ENCODE measurements around the gene PLCB3.

The PLCB3 gene

DNA sequence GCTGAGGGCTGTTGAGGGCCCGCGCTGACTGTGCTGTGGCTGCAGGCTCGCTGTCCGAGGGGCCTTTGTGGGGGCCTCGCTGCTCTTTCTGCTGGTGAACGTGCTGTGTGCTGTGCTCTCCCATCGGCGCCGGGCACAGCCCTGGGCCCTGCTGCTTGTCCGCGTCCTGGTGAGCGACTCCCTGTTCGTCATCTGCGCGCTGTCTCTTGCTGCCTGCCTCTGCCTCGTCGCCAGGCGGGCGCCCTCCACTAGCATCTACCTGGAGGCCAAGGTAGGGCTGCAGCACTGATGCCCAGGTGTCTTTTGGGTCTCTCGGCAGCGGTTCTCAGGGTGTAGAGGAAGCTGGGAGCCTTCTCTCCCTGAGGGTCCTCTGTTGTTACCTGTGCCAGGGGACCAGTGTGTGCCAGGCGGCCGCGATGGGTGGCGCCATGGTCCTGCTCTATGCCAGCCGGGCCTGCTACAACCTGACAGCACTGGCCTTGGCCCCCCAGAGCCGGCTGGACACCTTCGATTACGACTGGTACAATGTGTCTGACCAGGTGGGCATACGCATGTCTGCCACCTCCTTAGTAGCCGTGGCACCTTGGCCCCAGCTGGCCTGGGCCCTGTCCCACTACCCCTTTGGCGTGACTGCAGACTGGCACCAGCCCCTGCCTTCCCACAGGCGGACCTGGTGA lies 36.5 kb downstream of the PLCB3 start:
- no peak for DNase-seq (ENCODE audit: low read depth)

DNA sequence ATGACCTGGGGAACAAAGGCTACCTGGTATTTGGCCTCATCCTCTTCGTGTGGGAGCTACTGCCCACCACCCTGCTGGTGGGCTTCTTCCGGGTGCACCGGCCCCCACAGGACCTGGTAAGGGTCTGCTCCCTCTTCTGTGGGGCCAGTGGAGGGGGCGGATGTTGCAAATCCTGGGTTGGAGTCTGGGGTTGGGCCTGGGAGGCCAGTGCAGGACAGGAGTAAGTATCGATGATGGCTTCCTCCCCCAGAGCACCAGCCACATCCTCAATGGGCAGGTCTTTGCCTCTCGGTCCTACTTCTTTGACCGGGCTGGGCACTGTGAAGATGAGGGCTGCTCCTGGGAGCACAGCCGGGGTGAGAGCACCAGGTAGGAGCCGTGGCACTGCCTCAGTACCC lies 37.0 kb downstream of the PLCB3 start:
- DNase-seq (ENCODE audit: low read depth), result no peak

DNA sequence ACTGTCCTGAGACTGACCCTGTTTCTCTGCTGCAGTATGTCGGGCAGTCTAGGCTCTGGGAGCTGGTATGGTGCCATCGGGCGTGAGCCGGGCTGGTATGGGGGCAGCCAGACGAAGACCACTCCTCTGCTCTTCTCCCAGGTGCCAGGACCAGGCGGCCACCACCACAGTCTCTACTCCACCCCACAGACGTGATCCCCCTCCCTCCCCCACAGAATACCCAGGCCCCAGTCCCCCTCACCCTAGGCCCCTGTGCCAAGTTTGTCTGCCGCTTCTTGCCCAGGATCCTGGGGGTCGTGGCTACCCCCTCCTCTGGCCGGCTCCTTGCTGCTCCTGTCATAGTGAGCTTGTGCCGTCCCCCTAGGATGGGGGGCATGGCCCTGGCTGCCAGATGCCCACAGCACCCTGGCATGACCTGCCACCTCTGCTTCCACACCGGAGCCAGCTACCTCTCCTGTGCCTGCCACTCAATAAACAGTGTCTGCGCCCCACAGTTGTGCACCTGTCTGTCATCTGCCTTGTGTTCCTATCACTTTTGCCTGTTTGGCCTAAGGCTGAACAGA lies 37.8 kb downstream of the PLCB3 start:
- DNase-seq (ENCODE audit: low read depth), result no peak

GRCh38 chr11:64290352-64291261 lies 39.3 kb downstream of the PLCB3 start:
- no peak for DNase-seq (ENCODE audit: low read depth)

GRCh38 chr11:64291262-64291751 lies 40.0 kb downstream of the PLCB3 start, which contains the start of gene KCNK4:
Gene KCNK4, plus strand, starts transcription at chr11:64291302. Its CDS starts 1,717 bp downstream, at chr11:64293019.
- no peak for DNase-seq (ENCODE audit: low read depth)

GRCh38 chr11:64291752-64292459 lies 40.6 kb downstream of the PLCB3 start:
- no peak for DNase-seq (ENCODE audit: low read depth)

GRCh38 chr11:64292460-64293254 lies 41.3 kb downstream of the PLCB3 start:
- DNase-seq (ENCODE audit: low read depth), result no peak

GRCh38 chr11:64294774-64295173 lies 43.4 kb downstream of the PLCB3 start:
- DNase-seq (ENCODE audit: low read depth), result no peak

DNA sequence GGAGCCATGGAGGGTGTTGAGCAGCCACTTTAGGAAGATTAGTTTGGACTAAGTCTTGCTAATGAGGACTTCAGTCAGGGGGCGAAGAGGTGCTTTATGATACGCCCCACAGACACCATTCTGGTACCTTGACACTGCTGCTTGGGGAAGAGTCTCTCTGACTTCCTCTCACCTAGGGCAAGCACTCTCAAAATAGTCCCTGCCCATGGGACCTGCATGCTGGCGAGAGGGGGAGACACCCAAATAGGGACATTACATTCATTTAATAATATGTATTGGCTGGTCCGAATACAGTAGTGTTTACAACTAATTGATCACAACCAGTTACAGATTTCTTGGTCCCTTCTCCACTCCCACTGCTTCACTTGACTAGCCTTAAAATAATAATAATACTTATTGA lies 44.4 kb downstream of the PLCB3 start:
- DNase-seq (ENCODE audit: low read depth), result no peak

DNA sequence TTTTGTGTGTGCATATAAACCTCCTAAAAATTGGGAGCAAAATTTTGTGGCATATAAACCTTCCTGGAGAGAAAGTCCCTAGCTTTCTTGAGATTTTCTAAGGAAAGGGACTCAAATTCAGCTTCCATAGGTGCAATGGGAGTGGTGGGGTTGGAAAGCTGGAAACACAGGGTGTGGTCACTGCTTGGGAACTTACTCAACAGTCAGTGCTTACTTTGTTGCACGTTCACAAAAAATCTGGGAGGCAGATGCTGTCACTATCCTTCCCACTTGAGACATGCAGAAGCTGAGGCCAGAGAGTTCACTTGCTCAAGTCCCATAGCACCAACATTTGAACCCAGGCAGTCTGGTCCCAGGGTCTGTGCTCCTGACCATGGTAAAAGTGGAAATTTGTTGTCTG lies 44.9 kb downstream of the PLCB3 start:
- DNase-seq (ENCODE audit: low read depth), result no peak

GRCh38 chr11:64296830-64297698 lies 45.7 kb downstream of the PLCB3 start:
- DNase-seq (ENCODE audit: low read depth), result no peak

- no peak for DNase-seq (ENCODE audit: low read depth)
Observed at GRCh38 chr11:64297699-64298358, 46.5 kb downstream of the PLCB3 start.

- no peak for DNase-seq (ENCODE audit: low read depth)
Observed at GRCh38 chr11:64298966-64299846, 47.9 kb downstream of the PLCB3 start.

DNA sequence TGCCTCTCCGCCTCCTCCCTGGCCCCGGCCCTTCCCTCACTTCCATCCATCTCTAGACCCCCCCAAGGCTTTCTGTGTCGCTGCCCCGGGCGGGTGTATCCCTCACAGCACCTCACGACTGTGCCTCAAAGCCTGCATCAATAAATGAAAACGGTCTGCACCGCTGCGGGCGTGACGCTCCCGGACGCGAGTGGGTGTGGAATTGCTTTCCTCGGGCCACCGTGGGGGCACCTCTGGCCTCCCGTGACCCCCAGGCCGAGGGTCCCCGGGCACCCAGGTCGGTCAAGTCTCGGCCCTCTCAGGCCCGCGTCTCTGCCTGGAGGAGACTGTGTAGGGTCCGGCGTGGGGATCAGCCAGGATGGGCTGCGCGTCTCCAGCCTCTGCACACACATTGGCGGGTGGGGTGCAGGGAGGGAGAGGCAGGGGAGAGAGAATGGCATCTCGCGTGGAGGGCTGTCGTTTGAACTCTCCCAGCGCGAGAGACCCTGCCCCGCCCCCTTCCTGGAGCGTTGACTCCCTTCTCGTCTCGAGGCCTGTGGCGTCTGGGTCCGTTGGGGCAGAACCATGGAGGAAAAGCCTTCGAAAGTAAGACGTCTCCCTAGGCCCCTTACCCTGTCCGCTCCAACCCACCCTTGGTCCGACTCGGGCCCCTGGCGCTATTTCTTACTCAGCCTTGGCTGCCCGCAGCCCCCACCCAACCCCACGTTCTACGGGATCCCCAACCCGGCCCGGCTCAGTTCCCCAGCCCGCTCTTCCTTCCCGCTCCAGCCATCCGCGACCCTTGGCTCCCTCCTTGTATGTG lies 48.7 kb downstream of the PLCB3 start, which contains the start of gene CATSPERZ:
TSS of gene CATSPERZ (plus strand) at position 512 of the 802 bp plus-strand sequence. CDS start at position 565, 53 bp downstream.
- DNase-seq (ENCODE audit: low read depth), result no peak

DNA sequence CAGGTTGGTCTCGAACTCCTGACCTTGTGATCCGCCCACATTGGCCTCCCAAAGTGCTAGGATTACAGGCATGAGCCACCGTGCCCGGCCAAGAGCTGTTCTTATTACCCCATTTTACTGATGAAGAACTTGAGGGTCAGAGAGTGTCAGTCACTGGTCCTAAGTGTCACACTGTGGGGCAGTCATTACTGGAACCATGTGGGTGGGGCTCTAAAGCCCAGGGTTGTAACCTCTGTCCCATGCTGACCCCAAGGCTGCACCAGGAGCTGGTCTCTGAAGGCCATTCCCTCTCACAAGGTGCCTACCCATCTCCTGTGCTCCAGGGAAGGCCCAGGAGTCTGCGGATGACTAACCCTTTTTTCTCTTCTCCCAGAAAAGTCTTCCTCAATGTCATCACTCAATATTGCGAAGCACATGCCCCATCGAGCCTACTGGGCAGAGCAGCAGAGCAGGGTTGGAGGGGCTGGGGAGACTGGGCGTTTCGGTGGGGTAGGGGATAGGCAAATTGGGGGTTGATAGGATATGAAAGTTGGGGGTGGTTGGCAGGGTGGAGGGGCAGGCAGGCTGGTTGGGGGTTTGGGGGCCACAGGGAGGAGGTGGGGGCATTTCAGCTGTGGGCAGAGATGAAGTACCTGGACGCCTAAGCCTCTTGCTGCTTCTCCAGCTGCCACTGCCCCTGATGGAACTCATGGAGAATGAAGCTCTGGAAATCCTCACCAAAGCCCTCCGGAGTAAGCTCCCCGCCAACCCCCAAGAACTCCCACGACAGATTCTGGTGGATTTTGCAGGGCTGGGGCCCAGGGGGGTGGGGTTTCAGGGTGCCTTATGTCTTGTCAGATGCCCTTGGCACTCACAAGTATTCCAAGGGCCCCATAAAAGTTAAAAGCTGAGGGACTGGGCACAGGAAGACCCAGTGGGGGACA lies 52.0 kb downstream of the PLCB3 start:
- DNase-seq (ENCODE audit: low read depth), result no peak

- no peak for DNase-seq (ENCODE audit: low read depth)
Observed at GRCh38 chr11:64304032-64304315, 52.6 kb downstream of the PLCB3 start.
